Activated CD4-positive, alpha-beta T cell treated with anti-CD3 and anti-CD28 coated beads for 48 hours (primary cell): ENCODE measurements around the gene SULT4A1.
"Not testable (repeated sequence)": the region's sequence is repeated elsewhere in the genome, so short reads cannot be mapped to it uniquely, and the experiment has no call there.

Experiments
- DNase-seq: peaks from one replicate; pipeline ENCODE4 v3.0.0-alpha.2; 2020

The SULT4A1 gene, protein sequence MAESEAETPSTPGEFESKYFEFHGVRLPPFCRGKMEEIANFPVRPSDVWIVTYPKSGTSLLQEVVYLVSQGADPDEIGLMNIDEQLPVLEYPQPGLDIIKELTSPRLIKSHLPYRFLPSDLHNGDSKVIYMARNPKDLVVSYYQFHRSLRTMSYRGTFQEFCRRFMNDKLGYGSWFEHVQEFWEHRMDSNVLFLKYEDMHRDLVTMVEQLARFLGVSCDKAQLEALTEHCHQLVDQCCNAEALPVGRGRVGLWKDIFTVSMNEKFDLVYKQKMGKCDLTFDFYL

DNA sequence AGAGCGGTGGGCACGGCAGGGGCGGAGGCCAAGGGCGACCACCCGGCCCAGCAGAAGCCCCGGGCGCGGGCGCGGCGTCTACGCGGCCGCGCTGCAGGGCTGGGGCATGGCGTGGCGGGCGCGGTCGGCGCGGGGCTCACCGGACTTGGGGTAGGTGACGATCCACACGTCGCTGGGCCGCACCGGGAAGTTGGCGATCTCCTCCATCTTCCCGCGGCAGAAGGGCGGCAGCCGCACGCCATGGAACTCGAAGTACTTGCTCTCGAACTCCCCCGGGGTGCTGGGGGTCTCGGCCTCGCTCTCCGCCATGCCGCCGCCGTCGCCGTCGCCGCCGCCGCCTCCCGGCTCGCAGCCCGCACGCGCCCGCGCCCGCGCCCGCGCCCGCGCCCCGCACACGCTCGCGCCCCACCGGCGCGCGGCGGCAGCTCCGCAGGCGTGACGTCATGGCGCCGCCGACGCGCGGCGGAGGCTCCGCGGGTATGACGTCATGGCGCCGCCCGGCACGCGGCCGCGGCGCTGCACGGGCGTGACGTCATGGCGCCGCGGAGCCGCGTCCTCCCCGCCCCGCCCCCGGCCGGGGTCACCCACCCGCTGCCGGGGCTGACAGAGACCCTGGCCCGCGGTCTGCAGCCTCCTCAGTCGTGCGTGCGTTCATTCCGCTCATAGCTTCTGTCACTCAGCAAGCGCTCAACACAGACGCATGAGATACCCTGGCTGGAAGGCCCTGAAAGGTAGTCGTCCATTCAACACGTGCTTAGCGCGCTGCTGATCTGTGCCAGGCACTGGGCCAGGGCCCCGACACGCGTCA is at the start of gene SULT4A1:
Gene SULT4A1 (minus strand): TSS at position 440 of the 808 bp plus-strand sequence. CDS start 131 bp downstream, at position 309.
- no peak for DNase-seq

GRCh38 chr22:43911351-43911750 is 49.0 kb upstream of the SULT4A1 start:
- no peak for DNase-seq

GRCh38 chr22:43910178-43910695 is 47.9 kb upstream of the SULT4A1 start:
- DNase-seq: no peak

- no peak for DNase-seq
Measured at GRCh38 chr22:43909708-43910107, 47.4 kb upstream of the SULT4A1 start.

DNA sequence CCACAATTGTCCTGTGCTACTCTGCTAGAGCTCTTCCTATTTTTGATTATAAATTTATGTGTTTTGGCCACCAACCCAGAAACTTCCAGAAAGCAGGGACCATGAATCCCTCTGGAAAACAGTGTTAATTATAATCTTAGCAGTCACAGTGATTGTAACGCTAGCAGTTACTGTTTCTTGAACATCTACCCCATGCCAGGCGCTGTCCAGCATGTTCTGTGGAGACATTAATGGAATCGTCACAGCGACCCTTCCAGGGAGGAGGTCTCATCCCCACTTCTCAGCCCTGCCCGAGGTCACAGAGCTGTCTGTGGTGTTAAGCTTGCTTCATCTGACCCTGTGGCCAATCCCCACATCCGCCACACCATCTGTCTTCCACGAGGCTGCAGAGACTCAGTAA is 43.4 kb upstream of the SULT4A1 start:
- no peak for DNase-seq

GRCh38 chr22:43904412-43904811 is 42.1 kb upstream of the SULT4A1 start:
- peak; percentile 50 for DNase-seq

- DNase-seq: not testable (repeated sequence)
Measured at GRCh38 chr22:43903033-43903432, 40.7 kb upstream of the SULT4A1 start.

DNA sequence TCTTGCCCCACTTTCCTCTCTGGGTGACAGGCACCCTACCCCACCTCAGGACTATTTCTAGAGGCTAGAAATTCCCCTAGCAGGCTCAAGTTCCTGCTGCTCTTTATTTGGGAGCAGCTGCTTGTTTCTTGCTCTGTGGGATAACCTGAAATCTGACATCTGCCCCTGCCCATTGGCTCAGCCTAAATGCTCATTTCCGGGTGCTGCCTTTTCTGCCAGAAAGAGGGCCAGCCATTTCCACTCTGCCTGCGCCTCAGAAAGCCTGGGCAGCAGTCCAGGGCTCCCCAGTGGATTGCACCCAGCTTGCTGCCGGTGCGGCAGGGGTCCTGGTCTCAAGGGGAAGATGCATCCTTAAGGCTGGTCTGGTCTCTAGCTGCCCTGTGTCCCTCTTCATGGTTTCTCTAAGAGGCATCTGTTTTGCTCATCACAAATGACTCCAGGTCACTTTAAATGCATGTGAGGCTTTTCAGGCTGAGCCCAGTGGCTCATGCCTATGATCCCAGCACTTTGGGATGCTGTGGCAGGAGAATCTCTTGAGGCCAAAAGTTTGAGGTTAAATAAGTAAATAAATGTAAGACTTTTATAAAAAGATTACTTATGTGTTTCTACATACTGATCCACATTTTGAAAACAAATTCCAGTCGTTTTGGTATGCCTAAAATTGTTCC is 39.8 kb upstream of the SULT4A1 start:
- no peak for DNase-seq

DNA sequence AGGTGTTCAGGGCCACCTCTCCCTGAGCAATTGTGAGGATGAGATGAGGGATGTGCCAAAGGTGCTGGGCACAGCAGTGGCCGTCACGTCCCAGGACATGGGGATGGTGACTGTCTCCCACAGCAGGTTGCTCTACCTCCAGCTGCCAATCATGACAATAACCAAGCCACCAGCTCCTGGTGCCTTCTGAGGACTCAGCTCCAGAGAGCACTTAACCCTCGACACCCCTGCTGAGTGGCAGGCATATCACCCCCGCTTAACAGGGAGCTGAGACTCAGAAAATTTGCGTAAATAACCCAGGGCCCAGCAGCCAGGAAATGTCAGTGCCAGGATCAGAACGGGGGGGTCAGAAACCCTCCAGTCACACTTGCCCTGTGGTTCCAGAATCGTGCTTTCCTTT is 37.9 kb upstream of the SULT4A1 start:
- DNase-seq: no peak

DNA sequence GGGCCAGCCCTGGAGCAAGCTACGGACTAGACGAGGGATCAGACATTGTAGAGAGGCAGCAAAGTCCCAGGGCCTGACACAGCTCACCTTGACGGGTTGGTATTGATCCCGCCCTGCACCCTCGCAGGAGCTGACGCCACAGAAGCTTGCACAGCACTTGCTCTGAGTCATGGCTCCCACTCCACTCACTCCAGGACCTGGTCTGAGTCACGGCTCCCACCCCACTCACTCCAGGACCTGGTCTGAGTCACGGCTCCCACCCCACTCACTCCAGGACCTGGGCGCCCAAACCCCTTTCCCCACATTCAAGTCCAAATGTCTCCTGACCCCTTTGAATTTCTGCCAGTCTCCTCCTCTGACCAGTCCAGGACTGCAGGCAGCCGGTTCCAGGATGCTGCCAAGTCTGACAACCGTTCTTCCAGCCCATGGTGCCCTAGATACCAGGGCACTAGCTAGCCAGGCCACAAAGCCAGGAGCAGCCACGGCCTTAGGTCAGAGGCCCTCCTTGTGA is 35.5 kb upstream of the SULT4A1 start:
- DNase-seq: peak; percentile 54

DNA sequence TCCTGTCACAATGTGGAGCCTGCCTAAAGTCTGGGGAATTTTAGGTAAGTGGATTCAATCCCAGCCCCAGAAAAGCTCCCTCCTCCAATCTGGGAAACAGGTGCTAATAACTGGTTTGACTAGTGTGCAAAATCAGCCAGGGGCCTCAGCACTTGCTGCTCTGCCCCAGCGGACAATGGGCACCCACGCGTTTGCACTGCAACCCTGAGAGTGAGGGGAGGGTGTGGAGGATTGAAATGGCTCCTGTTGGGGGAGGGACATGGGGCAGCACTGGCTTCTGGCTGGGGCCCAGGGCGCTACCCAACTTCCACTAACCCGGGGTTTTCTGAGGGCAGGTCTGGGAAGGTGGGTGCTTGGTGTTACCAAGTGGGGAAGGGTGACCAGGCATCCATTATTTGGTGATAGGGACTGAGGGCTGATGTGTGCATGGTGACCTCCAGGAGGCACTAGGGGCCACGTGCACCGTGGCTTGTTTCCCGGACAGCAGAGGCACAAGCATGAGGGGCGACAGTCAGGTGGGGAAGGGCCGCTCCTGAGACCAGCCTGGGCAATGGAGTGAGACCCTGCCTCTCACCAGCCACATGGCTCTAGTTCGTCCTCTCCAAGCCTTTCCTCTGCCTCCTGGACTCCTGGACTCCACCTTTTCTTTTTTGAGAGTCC is 33.8 kb upstream of the SULT4A1 start:
- DNase-seq: no peak

DNA sequence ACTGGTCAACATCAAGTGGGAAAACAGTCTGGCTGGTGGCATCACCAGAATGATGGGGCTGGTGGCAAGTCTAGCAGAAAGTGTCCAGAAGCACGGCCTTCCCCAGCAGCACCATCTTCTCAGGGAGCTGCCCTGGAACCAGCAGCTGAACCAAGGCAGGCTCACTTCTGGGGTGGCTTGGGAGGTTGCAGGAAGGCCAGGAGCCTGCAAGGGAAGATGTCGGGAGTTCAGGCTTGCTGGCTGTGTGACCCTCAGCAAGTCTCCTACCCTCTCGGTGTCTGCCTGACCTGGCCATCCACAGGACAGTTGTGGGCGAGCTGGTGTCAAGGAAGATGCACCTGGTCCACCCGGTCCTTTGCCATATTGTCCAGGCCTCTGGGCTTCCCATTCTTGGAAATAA is 31.8 kb upstream of the SULT4A1 start:
- no peak for DNase-seq

- DNase-seq: no peak
Measured at GRCh38 chr22:43893266-43893665, 31.0 kb upstream of the SULT4A1 start.

DNA sequence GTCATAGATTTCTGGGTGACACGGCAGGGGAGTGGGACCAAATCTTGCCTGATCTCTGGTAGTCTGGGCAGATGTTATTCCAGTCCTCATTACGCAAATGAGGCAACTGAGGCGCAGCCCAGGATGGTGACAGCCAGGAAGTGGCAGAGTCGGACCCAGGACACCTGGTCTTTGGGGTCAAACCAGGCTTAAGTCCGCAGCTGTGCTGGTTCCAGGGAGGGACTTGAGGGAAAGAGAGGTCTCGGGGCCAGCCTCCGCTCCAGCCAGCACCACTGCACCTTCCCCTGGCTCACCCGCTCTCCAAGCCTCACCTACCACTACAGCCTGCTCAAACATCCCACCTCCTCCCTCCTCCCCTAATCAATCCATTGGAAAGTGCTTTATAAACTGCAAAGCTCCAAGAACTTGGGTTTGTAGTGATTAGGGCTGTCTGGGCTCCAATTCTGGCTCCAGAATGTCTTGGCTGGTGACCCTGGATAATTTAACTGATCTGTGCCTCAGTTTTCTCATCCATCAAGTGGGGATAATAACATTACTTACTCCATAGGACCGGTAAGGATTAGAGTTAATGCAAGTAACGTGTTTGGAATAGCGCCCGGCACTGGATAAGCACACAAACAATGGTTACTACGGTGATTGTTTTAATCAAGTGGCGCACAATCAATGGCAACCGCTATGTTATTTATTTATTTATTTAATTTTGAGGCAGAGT is 30.0 kb upstream of the SULT4A1 start:
- DNase-seq: no peak

- DNase-seq: peak; percentile 60
Measured at GRCh38 chr22:43891360-43892182, 29.3 kb upstream of the SULT4A1 start, which contains the start of gene PNPLA5. TSS of gene PNPLA5 (minus strand) at chr22:43892013. CDS start at chr22:43891880, 133 bp downstream.

GRCh38 chr22:43890901-43891331 is 28.6 kb upstream of the SULT4A1 start:
- no peak for DNase-seq

- DNase-seq: no peak
Measured at GRCh38 chr22:43889860-43890253, 27.5 kb upstream of the SULT4A1 start.

DNA sequence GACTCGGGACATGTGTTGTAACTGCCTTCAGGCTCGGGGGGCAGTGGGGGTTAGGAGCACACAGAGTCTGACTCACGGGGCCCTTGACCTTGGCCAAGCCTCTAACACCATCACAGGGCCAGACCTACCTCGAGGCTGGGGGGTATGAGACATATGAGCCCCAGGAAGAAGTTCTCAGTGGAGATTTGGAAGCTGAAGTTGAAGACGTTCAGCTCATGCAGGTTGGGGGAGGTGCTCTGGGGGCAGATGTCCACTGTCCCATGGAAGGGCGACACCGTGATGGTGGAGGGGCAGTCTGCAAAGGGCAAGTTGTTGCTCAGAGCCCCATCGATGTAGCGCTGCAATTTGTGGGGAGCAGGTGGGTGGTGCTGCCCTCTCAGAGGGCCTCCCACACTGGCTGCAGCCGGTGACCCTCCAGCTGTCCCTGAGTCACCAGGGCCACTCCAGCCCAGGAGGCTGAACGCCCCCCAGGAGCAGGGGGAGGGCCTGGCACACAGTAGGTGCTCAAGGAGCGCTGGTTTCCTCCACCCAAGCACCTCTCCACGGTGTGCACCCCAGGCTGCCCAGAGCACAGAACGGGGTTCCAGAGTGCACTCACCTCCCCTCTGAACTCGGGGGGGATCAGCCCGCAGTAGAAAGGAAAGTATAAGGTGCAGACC is 27.0 kb upstream of the SULT4A1 start:
- DNase-seq: no peak

DNA sequence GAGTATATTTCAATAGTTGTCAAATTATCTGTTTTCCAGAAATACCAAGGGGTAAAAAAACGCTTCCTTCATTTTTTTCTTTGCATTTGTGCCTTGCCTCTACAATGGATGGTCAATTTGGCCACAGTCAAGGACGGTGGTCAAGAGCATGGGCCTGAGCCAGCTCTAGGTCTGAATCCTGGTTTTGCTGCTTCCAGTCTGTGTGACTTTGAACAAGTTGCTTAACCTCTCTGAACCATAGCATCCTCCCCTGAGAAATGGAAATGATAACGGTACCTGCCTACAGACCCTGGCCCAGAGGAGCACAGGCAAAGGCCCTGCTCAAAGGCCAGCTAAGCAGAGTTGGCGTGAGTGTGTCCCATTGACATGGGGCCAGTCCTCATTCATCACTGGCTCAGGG is 26.4 kb upstream of the SULT4A1 start:
- DNase-seq: no peak

DNA sequence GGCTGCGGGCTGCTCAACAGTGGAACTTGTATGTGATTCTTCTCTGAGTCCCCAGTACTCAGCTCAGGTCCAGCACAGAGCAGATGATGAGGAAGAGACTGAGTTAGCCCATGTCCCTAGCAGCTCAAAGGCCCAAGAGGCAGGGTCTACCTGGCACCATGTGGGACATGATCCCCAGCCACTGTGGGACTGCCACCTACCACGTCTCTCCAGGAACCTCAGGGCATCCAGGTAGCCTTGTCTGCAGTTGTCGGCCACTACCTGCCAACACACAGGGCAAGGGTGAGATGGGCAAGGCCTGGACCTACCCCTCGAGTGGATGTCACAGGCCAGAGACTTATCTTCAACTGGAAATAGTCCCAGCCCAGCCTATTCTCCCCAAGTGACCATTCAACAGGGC is 25.1 kb upstream of the SULT4A1 start:
- no peak for DNase-seq
